WTC11 (cell line): ENCODE results near the gene PRR22. TPM values are rescaled to one million over a fixed set of nuclear protein-coding genes. Genes with fewer than 3 reads are reported as not detected.

ENCODE experiments used
- ATAC-seq: fragments of 200-7000 bp; cut with Tn5 transposase; 2 replicates; pipeline ENCODE4 v1.10.0; 2021; ENCODE audit warnings: mild to moderate bottlenecking, moderate library complexity
- CTCF ChIA-PET: fragments of 300-600 bp; sonication (Branson Sonifier 250); formaldehyde crosslinking; loops from one replicate; lab custom pipeline; 2021; ENCODE audit warnings: antibody characterized with exemption; lab: Charles Lee
- POLR2A ChIA-PET: fragments of 350-600 bp; sonication (Branson Sonifier 250); formaldehyde crosslinking; loops from one replicate; lab custom pipeline; 2021; ENCODE audit warnings: antibody characterized with exemption; lab: Charles Lee
- DNase-seq: peaks from one replicate; pipeline ENCODE4 v3.0.0; 2021; ENCODE audit warnings: low spot score
- H3K27ac Mint-ChIP-seq: 2 replicates; pipeline ENCODE4 v1.8.0; 2021; ENCODE audit warnings: mixed read lengths
- H3K27me3 Mint-ChIP-seq: 2 replicates; pipeline ENCODE4 v1.8.0; 2021; ENCODE audit warnings: low read depth, mild to moderate bottlenecking, moderate library complexity, mixed read lengths
- H3K36me3 Mint-ChIP-seq: 2 replicates; pipeline ENCODE4 v1.8.0; 2021; ENCODE audit warnings: mixed read lengths
- H3K4me1 Mint-ChIP-seq: 2 replicates; pipeline ENCODE4 v1.8.0; 2022; ENCODE audit warnings: mixed read lengths
- H3K4me3 Mint-ChIP-seq: 2 replicates; pipeline ENCODE4 v1.8.0; 2021; ENCODE audit warnings: mild to moderate bottlenecking, moderate library complexity, mixed read lengths
- H3K9me3 Mint-ChIP-seq: 2 replicates; pipeline ENCODE4 v1.8.0; 2021; ENCODE audit warnings: mixed read lengths
- CREB1 ChIP-seq: sonication (generic); formaldehyde crosslinking; IDR thresholded peaks from 2 replicates; pipeline ENCODE4 v1.8.0; 2023; ENCODE audit warnings: mild to moderate bottlenecking, missing genetic modification reagents
- GABPB1 ChIP-seq: sonication (generic); formaldehyde crosslinking; IDR thresholded peaks from 2 replicates; pipeline ENCODE4 v1.8.1; 2023; ENCODE audit warnings: mild to moderate bottlenecking, missing genetic modification reagents
- GTF2I ChIP-seq: fragments of 250-450 bp; sonication (Bioruptor Pico); conservative IDR thresholded peaks from 2 replicates; pipeline ENCODE4 v1.4.0; 2021; ENCODE audit warnings: mild to moderate bottlenecking
- IRF2 ChIP-seq: sonication (generic); formaldehyde crosslinking; IDR thresholded peaks from 2 replicates; pipeline ENCODE4 v1.8.0; 2022; ENCODE audit warnings: low read depth, missing genetic modification reagents, borderline replicate concordance
- RELA ChIP-seq: sonication (generic); formaldehyde crosslinking; IDR thresholded peaks from 2 replicates; pipeline ENCODE4 v1.8.1; 2022; ENCODE audit warnings: missing genetic modification reagents, mild to moderate bottlenecking, borderline replicate concordance
- TEAD1 ChIP-seq: sonication (generic); formaldehyde crosslinking; IDR thresholded peaks from 2 replicates; pipeline ENCODE4 v1.8.0; 2022; ENCODE audit warnings: mild to moderate bottlenecking, missing genetic modification reagents
- ZNF121 ChIP-seq: sonication (generic); formaldehyde crosslinking; IDR thresholded peaks from 2 replicates; pipeline ENCODE4 v1.8.0; 2023; ENCODE audit warnings: missing genetic modification reagents
- ZNF396 ChIP-seq: fragments of 250-450 bp; sonication (Bioruptor Pico); IDR thresholded peaks from 2 replicates; pipeline ENCODE4 v1.8.0; 2021; ENCODE audit warnings: mild to moderate bottlenecking, moderate library complexity, borderline replicate concordance
- ZNF416 ChIP-seq: fragments of 250-450 bp; sonication (Bioruptor Pico); IDR thresholded peaks from 2 replicates; pipeline ENCODE4 v1.9.0; 2021; ENCODE audit warnings: mild to moderate bottlenecking, inconsistent platforms
- ZNF671 ChIP-seq: fragments of 250-450 bp; sonication (Bioruptor Pico); IDR thresholded peaks from 2 replicates; pipeline ENCODE4 v1.8.0; 2021; ENCODE audit warnings: mild to moderate bottlenecking
- total RNA-seq: library from RNA; stranded (reverse); gene quantifications from 3 replicates; pipeline ENCODE4 v1.2.3, GENCODE V29; 2021
- TF ChIP-seq, protein P1 (sequence below): sonication (generic); formaldehyde crosslinking; IDR thresholded peaks from 2 replicates; pipeline ENCODE4 v1.8.1; 2023; ENCODE audit warnings: mild to moderate bottlenecking, missing genetic modification reagents, moderate library complexity
- TF ChIP-seq, protein P2 (sequence below): fragments of 250-450 bp; sonication (Bioruptor Pico); IDR thresholded peaks from 2 replicates; pipeline ENCODE4 v1.9.0; 2021; ENCODE audit warnings: mild to moderate bottlenecking, borderline replicate concordance
- TF ChIP-seq, protein P3 (sequence below): sonication (generic); formaldehyde crosslinking; IDR thresholded peaks from 2 replicates; pipeline ENCODE4 v1.8.1; 2022; ENCODE audit warnings: missing genetic modification reagents, borderline replicate concordance
- TF ChIP-seq, protein P4 (sequence below): sonication (generic); formaldehyde crosslinking; IDR thresholded peaks from 2 replicates; pipeline ENCODE4 v1.8.0; 2023; ENCODE audit warnings: missing genetic modification reagents
- TF ChIP-seq, protein P5 (sequence below): sonication (generic); formaldehyde crosslinking; IDR thresholded peaks from 2 replicates; pipeline ENCODE4 v1.8.1; 2023; ENCODE audit warnings: mild to moderate bottlenecking, missing genetic modification reagents, moderate library complexity
- TF ChIP-seq, protein P6 (sequence below): sonication (generic); formaldehyde crosslinking; IDR thresholded peaks from 2 replicates; pipeline ENCODE4 v1.8.0; 2022; ENCODE audit warnings: mild to moderate bottlenecking, missing genetic modification reagents
- TF ChIP-seq, protein P7 (sequence below): sonication (generic); formaldehyde crosslinking; IDR thresholded peaks from 2 replicates; pipeline ENCODE4 v1.8.1; 2022; ENCODE audit warnings: mild to moderate bottlenecking, moderate library complexity, missing genetic modification reagents

The PRR22 gene
- total RNA-seq, 1 experiment from 2014 or later, result 3.3 TPM

DNA sequence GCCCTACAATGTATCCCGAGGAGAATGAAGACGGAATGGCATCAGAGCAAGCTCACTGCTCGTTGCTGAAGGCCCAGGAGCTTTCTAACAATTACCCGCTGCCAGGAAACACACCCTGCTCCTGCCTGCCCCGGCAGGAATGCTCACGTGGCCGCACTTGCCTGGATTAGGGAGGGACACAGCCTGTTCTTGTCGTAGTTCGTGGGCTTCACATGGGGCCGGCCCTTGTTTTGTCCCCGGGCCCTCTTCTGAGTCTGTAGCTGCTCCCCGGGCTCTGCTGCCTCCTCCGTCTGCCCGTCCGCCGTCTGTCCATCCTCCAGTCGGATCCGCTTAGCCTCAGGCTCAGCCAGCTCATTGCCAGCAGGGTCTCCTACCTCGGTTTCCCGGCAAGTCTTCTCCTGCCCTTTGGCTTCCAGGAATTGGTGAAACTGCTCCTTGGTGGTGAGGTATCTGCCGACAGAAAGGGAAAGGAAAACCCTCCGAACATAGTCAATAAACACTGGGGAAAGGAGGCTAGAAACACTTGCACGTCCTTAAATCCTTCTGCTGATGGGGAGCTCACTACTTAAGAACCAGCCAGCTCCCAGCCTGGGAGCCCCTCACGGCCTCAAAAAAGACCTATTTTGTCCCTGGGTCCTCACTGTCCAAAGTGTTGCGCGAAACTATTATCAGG, 5.5 kb upstream of the PRR22 start:
- H3K27ac Mint-ChIP-seq, result peak overlapping the region; percentile 87
- ATAC-seq, result no peak
- H3K4me3 Mint-ChIP-seq, result peak overlapping the region; percentile 98
- DNase-seq, result no peak
- ChIA-PET CTCF (interaction anchor here (0.7 to 3.0 kb wide), 4 partner anchors 14 to 232 kb away, joined by 3 to 19 read pairs (median 6); partner anchors contain the start of genes NRTN and RPL36), POLR2A (interaction anchor here (1.0 to 1.5 kb wide), 2 partner anchors 50 to 70 kb away, joined by 4 to 5 read pairs; partner anchors contain the start of genes CATSPERD and LONP1)
- H3K36me3 Mint-ChIP-seq, result peaks cover 21% of the 10 kb centered on the region
- H3K9me3 Mint-ChIP-seq, result peaks cover 4% of the 10 kb centered on the region; the same call in 1 of the 2 replicates
- H3K4me1 Mint-ChIP-seq, result peaks cover 5% of the 10 kb centered on the region
- TF ChIP-seq GTF2I (CRISPR knock-in tag), result peak; percentile 75; the same call in 1 of the 2 replicates
- TF ChIP-seq, protein P1, sequence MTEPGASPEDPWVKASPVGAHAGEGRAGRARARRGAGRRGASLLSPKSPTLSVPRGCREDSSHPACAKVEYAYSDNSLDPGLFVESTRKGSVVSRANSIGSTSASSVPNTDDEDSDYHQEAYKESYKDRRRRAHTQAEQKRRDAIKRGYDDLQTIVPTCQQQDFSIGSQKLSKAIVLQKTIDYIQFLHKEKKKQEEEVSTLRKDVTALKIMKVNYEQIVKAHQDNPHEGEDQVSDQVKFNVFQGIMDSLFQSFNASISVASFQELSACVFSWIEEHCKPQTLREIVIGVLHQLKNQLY, result no peak
- no peaks in the 10 kb centered on the region; the same call in 1 of the 2 replicates for H3K27me3 Mint-ChIP-seq

DNA sequence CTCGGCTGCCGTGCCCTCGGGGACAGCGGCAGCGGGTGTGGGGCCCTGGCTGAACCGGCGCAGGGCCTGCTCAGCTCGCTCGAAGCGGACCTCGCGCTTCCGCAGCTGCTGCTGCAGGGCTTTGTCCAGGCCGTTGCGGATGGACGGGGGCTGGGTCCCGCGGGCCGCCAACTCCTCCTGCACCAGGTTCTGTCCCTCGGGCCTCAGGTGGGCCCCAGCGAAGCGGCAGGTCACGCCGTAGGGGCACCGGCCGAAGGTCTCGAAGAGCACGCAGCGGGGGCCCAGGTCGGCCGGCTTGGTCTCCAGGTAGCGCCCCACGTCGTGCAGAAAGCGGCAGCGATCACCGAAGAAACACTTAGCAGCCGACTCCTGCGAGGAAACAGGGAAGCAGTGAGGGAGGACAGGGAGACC, 4.8 kb upstream of the PRR22 start:
- ChIA-PET CTCF (interaction anchor here (3.0 kb wide), 1 partner anchor 15 kb away, joined by 19 read pairs; the partner anchor contains the start of gene NRTN), POLR2A (no interaction called here)
- DNase-seq (no peak), ATAC-seq (no peak)
- Mint-ChIP-seq H3K9me3 (peaks cover 4% of the 10 kb centered on the region; the same call in 1 of the 2 replicates), H3K36me3 (peaks cover 21% of the 10 kb centered on the region), H3K27me3 (no peaks in the 10 kb centered on the region; the same call in 1 of the 2 replicates), H3K27ac (no peak overlapping the region), H3K4me3 (peak overlapping the region; percentile 36; the same call in 1 of the 2 replicates), H3K4me1 (peaks cover 5% of the 10 kb centered on the region)
- TF ChIP-seq, protein P2, sequence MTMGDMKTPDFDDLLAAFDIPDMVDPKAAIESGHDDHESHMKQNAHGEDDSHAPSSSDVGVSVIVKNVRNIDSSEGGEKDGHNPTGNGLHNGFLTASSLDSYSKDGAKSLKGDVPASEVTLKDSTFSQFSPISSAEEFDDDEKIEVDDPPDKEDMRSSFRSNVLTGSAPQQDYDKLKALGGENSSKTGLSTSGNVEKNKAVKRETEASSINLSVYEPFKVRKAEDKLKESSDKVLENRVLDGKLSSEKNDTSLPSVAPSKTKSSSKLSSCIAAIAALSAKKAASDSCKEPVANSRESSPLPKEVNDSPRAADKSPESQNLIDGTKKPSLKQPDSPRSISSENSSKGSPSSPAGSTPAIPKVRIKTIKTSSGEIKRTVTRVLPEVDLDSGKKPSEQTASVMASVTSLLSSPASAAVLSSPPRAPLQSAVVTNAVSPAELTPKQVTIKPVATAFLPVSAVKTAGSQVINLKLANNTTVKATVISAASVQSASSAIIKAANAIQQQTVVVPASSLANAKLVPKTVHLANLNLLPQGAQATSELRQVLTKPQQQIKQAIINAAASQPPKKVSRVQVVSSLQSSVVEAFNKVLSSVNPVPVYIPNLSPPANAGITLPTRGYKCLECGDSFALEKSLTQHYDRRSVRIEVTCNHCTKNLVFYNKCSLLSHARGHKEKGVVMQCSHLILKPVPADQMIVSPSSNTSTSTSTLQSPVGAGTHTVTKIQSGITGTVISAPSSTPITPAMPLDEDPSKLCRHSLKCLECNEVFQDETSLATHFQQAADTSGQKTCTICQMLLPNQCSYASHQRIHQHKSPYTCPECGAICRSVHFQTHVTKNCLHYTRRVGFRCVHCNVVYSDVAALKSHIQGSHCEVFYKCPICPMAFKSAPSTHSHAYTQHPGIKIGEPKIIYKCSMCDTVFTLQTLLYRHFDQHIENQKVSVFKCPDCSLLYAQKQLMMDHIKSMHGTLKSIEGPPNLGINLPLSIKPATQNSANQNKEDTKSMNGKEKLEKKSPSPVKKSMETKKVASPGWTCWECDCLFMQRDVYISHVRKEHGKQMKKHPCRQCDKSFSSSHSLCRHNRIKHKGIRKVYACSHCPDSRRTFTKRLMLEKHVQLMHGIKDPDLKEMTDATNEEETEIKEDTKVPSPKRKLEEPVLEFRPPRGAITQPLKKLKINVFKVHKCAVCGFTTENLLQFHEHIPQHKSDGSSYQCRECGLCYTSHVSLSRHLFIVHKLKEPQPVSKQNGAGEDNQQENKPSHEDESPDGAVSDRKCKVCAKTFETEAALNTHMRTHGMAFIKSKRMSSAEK (CRISPR knock-in tag), result no peak

DNA sequence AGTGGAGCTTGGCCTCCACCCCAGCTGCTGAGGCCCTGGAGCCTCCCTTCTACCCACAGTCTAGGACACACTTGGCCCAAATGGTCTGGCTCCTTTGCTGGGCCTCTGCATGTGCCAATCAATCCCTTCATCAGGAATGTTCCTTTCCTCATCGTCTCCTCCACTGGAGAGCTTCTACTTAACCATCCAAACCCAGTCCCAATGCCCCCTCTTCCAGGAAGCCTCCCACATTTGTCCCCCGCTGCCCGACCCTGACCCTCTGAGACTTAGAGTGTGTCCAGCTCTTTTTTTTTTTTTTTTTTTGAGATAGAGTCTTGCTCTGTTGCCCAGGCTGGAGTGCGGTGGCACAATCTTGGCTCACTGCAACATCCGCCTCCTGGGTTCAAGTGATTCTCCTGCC, 3.9 kb upstream of the PRR22 start:
- Mint-ChIP-seq H3K36me3 (peaks cover 21% of the 10 kb centered on the region), H3K27ac (no peak overlapping the region), H3K4me1 (peaks cover 5% of the 10 kb centered on the region), H3K4me3 (no peak overlapping the region), H3K9me3 (peaks cover 4% of the 10 kb centered on the region; the same call in 1 of the 2 replicates), H3K27me3 (no peaks in the 10 kb centered on the region)
- TF ChIP-seq, protein P3, sequence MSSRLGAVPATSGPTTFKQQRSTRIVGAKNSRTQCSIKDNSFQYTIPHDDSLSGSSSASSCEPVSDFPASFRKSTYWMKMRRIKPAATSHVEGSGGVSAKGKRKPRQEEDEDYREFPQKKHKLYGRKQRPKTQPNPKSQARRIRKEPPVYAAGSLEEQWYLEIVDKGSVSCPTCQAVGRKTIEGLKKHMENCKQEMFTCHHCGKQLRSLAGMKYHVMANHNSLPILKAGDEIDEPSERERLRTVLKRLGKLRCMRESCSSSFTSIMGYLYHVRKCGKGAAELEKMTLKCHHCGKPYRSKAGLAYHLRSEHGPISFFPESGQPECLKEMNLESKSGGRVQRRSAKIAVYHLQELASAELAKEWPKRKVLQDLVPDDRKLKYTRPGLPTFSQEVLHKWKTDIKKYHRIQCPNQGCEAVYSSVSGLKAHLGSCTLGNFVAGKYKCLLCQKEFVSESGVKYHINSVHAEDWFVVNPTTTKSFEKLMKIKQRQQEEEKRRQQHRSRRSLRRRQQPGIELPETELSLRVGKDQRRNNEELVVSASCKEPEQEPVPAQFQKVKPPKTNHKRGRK, result no peak
- TF ChIP-seq, protein P4, sequence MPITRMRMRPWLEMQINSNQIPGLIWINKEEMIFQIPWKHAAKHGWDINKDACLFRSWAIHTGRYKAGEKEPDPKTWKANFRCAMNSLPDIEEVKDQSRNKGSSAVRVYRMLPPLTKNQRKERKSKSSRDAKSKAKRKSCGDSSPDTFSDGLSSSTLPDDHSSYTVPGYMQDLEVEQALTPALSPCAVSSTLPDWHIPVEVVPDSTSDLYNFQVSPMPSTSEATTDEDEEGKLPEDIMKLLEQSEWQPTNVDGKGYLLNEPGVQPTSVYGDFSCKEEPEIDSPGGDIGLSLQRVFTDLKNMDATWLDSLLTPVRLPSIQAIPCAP, result no peak
- no peak for TF ChIP-seq RELA (CRISPR knock-in tag)
- no peak for TF ChIP-seq GTF2I (CRISPR knock-in tag)
- TF ChIP-seq ZNF416 (CRISPR knock-in tag), result no peak
- TF ChIP-seq ZNF671 (CRISPR knock-in tag), result no peak
- TF ChIP-seq, protein P5, sequence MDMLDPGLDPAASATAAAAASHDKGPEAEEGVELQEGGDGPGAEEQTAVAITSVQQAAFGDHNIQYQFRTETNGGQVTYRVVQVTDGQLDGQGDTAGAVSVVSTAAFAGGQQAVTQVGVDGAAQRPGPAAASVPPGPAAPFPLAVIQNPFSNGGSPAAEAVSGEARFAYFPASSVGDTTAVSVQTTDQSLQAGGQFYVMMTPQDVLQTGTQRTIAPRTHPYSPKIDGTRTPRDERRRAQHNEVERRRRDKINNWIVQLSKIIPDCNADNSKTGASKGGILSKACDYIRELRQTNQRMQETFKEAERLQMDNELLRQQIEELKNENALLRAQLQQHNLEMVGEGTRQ (CRISPR knock-in tag), result no peak
- no peak for TF ChIP-seq GABPB1 (CRISPR knock-in tag)
- no peak for TF ChIP-seq CREB1 (CRISPR knock-in tag)
- TF ChIP-seq ZNF121 (CRISPR knock-in tag), result no peak
- no peak for TF ChIP-seq ZNF396 (CRISPR knock-in tag)
- no peak for TF ChIP-seq TEAD1 (CRISPR knock-in tag)
- TF ChIP-seq, protein P6, sequence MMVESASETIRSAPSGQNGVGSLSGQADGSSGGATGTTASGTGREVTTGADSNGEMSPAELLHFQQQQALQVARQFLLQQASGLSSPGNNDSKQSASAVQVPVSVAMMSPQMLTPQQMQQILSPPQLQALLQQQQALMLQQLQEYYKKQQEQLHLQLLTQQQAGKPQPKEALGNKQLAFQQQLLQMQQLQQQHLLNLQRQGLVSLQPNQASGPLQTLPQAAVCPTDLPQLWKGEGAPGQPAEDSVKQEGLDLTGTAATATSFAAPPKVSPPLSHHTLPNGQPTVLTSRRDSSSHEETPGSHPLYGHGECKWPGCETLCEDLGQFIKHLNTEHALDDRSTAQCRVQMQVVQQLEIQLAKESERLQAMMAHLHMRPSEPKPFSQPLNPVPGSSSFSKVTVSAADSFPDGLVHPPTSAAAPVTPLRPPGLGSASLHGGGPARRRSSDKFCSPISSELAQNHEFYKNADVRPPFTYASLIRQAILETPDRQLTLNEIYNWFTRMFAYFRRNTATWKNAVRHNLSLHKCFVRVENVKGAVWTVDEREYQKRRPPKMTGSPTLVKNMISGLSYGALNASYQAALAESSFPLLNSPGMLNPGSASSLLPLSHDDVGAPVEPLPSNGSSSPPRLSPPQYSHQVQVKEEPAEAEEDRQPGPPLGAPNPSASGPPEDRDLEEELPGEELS, result no peak
- TF ChIP-seq, protein P7, sequence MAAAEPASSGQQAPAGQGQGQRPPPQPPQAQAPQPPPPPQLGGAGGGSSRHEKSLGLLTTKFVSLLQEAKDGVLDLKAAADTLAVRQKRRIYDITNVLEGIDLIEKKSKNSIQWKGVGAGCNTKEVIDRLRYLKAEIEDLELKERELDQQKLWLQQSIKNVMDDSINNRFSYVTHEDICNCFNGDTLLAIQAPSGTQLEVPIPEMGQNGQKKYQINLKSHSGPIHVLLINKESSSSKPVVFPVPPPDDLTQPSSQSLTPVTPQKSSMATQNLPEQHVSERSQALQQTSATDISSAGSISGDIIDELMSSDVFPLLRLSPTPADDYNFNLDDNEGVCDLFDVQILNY (CRISPR knock-in tag), result no peak
- TF ChIP-seq IRF2 (CRISPR knock-in tag), result no peak
- CTCF ChIA-PET, result no interaction called here
- POLR2A ChIA-PET, result no interaction called here
- ATAC-seq, result no peak
- DNase-seq, result no peak
